GM21447 (cell line): ENCODE data around the gene PCMTD2.
"Not testable (repeated sequence)": the region's sequence is repeated elsewhere in the genome, so short reads cannot be mapped to it uniquely, and the experiment has no call there.

ENCODE experiments used
- ATAC-seq: cut with Tn5 transposase; IDR thresholded peaks from one replicate; pipeline ENCODE4 v1.9.1; 2021; ENCODE audit not compliant: unreplicated experiment

Gene PCMTD2

GRCh38 chr20:64285579-64286446 is 30.3 kb downstream of the PCMTD2 start:
- peak; percentile 86 for ATAC-seq

- ATAC-seq, result not testable (repeated sequence)
Measured at GRCh38 chr20:64286447-64287263, 31.1 kb downstream of the PCMTD2 start.

DNA sequence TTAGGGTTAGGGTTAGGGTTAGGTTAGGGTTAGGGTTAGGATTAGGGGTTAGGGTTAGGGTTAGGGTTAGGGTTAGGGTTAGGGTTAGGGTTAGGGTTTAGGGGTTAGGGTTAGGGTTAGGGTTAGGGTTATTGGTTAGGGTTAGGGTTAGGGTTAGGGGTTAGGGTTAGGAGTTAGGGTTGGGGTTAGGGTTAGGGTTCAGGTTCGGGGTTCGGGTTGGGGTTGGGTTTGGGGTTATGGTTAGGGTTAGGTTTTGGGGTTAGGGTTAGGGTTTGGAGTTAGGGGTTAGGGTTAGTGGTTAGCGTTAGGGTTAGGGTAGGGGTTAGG is 31.7 kb downstream of the PCMTD2 start:
- ATAC-seq, result not testable (repeated sequence)

- ATAC-seq, result not testable (repeated sequence)
Measured at GRCh38 chr20:64292167-64292566, 36.6 kb downstream of the PCMTD2 start.

GRCh38 chr20:64303086-64303485 is 47.5 kb downstream of the PCMTD2 start:
- not testable (repeated sequence) for ATAC-seq

DNA sequence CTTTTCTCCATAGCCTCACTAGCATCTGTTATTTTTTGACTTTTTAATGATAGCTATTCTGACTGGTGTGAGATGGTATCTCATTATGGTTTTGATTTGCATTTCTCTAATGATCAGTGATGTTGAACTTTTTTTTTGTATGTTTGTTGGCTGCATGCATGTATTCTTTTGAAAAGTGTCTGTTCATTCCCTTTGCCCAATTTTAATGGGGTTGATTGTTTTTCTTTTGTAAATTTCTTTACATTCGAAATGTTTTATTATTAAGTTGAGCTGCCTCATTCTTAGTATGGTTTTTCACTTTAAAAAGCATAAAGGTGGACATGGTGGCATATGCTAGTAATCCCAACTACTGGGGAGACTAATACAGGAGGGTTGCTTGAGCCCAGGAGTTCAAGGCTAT is 58.2 kb downstream of the PCMTD2 start:
- ATAC-seq, result not testable (repeated sequence)

DNA sequence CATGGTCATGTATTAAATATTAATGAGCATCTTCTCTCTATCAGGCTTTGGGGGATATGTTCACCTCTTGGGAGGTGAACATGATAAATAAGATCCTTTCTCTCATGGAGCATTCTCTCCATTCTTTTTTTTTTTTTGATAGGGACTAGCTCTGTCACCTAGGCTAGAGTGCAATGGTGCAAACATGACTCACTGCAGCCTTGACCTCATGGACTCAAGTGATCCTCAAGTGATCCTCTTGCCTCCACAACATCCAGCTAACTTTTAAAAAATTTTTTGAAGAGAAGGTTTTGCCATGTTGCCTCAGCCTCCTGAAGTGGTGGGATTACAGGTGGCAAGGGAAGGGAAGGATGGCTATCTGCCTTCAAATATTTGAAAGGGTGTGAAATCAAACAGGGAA is 59.8 kb downstream of the PCMTD2 start:
- ATAC-seq, result not testable (repeated sequence)

DNA sequence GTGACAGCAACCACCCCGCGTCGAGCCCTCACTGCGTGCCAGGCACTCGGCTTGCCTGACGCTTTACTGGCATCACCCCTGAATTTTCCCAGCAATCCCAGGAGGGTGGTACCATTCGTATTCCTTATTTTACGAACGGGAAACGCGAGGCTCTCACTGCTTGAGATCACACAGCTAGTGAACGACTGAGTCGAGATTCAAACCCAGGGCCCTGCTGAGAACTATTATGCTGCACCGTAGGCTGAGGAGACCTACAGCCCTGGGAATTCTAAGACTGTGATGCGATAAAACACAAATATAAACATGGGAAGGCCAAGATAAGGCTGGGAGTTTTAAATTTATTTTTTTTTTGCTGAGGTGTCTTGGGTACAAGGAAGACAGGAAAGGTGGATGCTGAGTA is 60.3 kb downstream of the PCMTD2 start:
- ATAC-seq, result not testable (repeated sequence)

DNA sequence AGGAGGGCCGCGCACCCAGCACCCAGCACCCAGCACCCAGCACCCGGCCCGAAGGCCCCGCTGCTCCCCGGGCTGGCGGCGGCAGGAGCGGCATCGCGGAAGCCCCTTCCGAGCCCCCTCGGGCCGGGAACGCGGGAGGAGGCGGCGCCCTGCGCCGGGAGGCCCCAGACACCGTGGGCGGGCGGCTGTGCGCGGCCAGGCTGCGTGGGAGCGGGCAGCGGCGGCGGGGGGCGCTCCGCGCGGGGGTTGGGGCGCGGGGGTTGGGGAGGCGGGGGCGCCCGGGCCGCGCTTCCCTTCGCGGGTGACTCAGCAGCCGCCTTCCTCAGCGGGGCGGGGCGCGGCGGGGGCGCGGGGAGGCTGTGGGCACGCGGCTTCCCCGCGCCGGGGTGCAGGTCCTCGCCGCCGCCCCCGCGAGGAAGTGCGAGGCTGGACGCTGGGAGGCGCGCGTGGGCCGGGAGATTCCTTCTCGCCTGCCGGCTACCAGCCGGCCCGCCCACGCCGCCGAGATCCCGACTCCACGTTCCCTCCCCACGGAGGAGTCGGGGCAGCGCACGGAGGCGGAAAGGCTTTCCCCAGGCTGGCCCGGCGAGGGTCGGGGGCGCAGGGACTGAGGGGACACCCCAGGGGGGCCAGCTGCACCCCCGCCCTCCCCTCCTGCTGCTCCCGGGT is 61.0 kb downstream of the PCMTD2 start:
- ATAC-seq, result not testable (repeated sequence)

- not testable (repeated sequence) for ATAC-seq
Measured at GRCh38 chr20:64317331-64317730, 61.8 kb downstream of the PCMTD2 start.

GRCh38 chr20:64318056-64318455 is 62.5 kb downstream of the PCMTD2 start:
- ATAC-seq, result not testable (repeated sequence)

DNA sequence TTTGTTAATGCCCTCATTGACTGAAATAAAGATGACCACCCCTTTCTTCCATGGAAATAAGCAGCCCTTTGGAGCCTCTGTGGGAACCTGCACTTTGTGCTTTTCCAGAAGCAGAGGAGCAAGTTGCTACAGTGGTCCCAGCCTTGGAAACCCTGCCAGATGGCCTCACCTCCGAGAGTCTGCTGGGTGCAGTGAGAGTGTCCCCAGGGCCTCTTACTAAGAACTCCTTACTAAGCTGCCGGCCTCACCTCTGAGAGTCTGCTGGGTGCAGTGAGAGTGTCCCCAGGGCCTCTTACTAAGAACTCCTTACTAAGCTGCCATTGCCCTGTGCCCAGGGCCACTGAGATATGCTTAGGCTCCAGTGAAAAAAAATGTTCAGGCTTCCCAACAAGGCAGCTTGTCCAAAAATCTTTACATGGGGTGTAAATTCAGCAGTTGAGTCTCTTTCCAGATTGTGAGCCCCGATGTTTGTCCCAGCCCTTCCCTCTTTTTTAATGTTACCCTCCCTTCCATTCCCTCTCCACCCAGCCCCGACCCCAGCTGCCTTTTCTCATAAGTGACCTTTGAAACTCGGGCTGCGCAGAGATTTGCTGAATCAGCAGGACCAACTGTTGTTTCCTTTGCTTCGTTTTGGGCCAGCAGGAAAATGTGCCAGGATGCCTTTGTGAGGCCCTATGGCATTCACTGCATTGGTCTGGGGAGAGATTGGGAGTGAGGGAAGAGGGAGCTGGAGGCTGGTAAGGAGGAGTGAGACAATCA is 66.7 kb downstream of the PCMTD2 start:
- not testable (repeated sequence) for ATAC-seq
